Measurements from ENCODE around the gene CTCF.

The CTCF gene

GRCh38 chr16:67551091-67551490 is 11.2 kb upstream of the CTCF start:
- DNase-seq: no peak

- peak; percentile 43 for DNase-seq
These were observed 10.4 kb upstream of the CTCF start for GRCh38 chr16:67551972-67552371.

- DNase-seq: peak; percentile 62
These were observed 9.8 kb upstream of the CTCF start for GRCh38 chr16:67552476-67552875.

GRCh38 chr16:67555795-67556212 is 6.5 kb upstream of the CTCF start:
- DNase-seq: peak; percentile 24

- DNase-seq: no peak
These were observed 3.5 kb upstream of the CTCF start for GRCh38 chr16:67558859-67559258.

- no peak for DNase-seq
These were observed 1.4 kb upstream of the CTCF start for GRCh38 chr16:67560827-67561342.

- DNase-seq: peak; percentile 61
These were observed 864 bp upstream of the CTCF start for GRCh38 chr16:67561501-67561823.

- DNase-seq: peak; percentile 99
These were observed 351 bp upstream of the CTCF start for GRCh38 chr16:67561824-67562525.

GRCh38 chr16:67562918-67563707 is 787 bp downstream of the CTCF start:
- DNase-seq: peak; percentile 68

- peak; percentile 35 for DNase-seq
These were observed 1.6 kb downstream of the CTCF start for GRCh38 chr16:67563708-67564468.

- DNase-seq: no peak
These were observed 3.3 kb downstream of the CTCF start for GRCh38 chr16:67565470-67566100.

- DNase-seq: no peak
These were observed 9.1 kb downstream of the CTCF start for GRCh38 chr16:67571464-67571863.

GRCh38 chr16:67571981-67572431 is 9.7 kb downstream of the CTCF start:
- no peak for DNase-seq

- DNase-seq: no peak
These were observed 17.4 kb downstream of the CTCF start for GRCh38 chr16:67579686-67580085.

- no peak for DNase-seq
These were observed 17.9 kb downstream of the CTCF start for GRCh38 chr16:67580202-67580601.

- peak; percentile 2 for DNase-seq
These were observed 31.0 kb downstream of the CTCF start for GRCh38 chr16:67593288-67593687.

GRCh38 chr16:67593701-67594100 is 31.4 kb downstream of the CTCF start:
- DNase-seq: no peak

- no peak for DNase-seq
These were observed 32.1 kb downstream of the CTCF start for GRCh38 chr16:67594256-67594915.

GRCh38 chr16:67594956-67595355 is 32.6 kb downstream of the CTCF start:
- no peak for DNase-seq

GRCh38 chr16:67598527-67598926 is 36.2 kb downstream of the CTCF start:
- no peak for DNase-seq

GRCh38 chr16:67605641-67606040 is 43.3 kb downstream of the CTCF start:
- DNase-seq: no peak

GRCh38 chr16:67606632-67607031 is 44.3 kb downstream of the CTCF start:
- no peak for DNase-seq
